CD4-positive, alpha-beta T cell treated with Interleukin-15 for 1 hour (primary cell): ENCODE data around the gene CYFIP1.

Source experiments
- DNase-seq: peaks from one replicate; pipeline ENCODE4 v3.0.0-alpha.2; 2020

CYFIP1 gene

GRCh38 chr15:22967084-22967770 is 12.9 kb downstream of the CYFIP1 start:
- no peak for DNase-seq

DNA sequence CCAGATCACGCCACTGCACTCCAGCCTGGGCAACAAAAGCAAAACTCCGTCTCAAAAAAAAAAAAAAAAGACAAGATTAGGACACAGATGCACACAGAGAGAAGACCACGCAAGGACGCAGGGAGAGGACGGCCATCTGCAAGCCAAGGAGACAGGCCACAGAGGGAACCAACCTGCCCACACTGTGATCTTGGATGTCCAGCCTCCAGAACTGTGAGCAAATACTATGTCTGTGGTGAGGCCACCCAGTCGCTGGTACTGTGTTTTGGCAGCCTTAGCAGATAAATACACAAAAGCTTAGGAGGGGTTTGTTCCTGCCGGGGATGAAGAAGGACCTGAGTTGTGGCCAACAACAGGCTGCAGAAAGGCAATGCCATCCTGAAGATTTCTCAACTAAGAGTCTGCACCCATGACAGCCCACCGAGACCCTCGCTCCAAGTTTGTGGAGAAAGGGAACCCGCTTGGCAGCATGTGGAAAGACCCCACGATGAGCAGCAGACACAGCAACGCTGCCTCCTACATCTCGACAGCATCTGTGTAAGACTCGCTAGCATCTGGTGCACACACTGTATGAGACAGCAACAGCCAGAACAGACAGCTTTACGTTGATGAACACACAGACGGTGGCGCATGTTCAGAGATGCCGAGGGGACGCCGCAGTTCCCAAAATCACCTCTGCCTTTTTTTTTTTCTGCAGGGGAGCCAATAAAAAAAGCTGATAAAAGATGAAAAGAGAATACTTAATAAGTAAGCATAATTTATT is 13.7 kb downstream of the CYFIP1 start:
- no peak for DNase-seq

DNA sequence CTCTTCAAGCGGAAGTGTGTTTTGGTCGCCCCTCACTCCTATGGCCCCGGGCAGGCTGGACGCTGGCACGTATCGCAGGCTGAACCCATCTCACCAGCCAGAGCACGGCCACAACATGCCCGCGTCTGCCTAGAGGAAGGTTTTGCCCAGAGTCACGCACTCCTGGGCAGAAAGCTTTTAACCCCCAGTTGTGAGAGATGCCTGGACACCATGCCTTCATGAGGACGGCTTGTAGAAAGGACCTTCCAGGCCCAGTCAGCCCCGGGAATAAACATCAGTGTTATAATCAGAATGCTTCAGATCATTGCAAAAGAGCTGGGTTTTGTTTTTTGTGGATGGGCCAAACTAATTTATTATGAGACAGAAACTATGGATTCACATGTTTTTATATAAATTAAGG is 16.5 kb downstream of the CYFIP1 start:
- no peak for DNase-seq

GRCh38 chr15:22962611-22963010 is 17.6 kb downstream of the CYFIP1 start:
- no peak for DNase-seq

DNA sequence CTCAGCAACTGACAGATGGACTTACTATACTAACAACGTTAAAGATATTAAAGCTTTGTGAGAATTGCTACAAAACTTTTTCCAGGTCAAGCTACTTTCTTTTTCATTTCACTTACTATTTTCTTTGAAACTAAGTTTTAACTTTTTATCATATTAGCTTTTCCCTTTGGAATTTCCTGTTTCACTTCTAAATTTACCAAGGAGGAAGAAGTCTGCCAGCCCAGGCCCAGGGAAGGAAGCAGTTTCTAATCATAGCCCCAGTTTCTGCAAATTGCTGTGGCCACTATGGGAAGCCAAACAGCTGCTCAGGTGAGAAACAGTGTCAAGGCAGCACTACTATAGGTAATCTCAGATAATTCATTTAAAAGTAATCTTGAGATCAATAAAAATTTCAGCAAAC is 18.4 kb downstream of the CYFIP1 start:
- DNase-seq, result no peak

DNA sequence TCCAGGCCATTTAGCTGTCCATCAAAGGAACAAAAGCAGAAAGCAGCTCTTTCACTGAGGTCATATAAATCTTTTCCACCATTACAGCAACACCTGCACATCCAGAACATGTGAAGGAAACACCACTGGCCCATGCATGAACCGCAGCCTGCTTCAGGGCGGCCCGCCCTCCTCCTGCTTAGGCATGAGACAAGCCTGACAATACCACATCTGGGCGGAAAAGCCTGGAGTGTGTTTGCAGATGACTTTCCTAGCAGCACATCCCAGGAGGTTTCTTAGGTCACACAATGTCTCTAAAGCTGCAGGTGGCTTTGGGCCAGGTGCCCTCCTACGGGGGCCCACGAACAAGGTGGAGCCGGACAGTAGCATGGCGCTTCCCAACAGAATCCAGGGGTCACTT is 19.6 kb downstream of the CYFIP1 start:
- DNase-seq, result no peak

DNA sequence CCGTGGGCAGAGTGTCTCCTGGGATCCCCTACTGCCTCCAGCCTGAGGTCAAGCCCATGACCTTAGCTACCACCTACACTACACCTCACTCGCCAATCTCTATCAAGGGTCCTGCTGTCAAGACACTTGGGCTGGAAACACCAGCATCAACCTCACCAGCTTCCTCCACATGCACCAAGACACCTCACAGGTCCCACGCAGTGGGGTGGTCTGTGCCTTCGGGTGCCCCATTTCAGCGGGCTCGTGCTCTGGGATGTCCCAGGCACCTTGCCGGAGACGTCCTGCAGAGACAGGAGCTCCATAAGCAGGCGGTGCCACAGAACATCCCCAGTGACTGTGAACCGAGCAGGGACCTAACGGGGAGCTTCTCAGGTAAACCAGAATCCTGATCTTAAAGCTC is 20.0 kb downstream of the CYFIP1 start:
- no peak for DNase-seq

- DNase-seq, result no peak
Measured at GRCh38 chr15:22959321-22960101, 20.7 kb downstream of the CYFIP1 start.

- no peak for DNase-seq
Measured at GRCh38 chr15:22958487-22959280, 21.5 kb downstream of the CYFIP1 start.

DNA sequence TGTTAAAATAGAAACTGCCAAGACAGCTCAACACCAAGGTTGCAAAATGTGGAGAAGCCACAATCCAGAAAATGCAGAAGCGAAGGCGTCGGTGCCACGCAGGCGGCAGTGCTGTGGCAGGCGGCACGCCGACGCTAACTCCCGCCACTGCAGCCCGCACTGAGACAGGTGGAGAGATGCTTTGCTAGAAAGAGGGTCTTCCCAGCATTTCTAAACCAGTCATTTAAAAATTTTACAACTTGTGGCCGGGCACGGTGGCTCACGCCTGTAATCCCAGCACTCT is 23.2 kb downstream of the CYFIP1 start:
- no peak for DNase-seq

GRCh38 chr15:22956257-22956977 is 23.8 kb downstream of the CYFIP1 start:
- DNase-seq, result no peak

GRCh38 chr15:22955544-22956119 is 24.5 kb downstream of the CYFIP1 start:
- DNase-seq, result no peak

- DNase-seq, result no peak
Measured at GRCh38 chr15:22954798-22955543, 25.2 kb downstream of the CYFIP1 start.

GRCh38 chr15:22954326-22954725 is 25.8 kb downstream of the CYFIP1 start:
- DNase-seq, result no peak

DNA sequence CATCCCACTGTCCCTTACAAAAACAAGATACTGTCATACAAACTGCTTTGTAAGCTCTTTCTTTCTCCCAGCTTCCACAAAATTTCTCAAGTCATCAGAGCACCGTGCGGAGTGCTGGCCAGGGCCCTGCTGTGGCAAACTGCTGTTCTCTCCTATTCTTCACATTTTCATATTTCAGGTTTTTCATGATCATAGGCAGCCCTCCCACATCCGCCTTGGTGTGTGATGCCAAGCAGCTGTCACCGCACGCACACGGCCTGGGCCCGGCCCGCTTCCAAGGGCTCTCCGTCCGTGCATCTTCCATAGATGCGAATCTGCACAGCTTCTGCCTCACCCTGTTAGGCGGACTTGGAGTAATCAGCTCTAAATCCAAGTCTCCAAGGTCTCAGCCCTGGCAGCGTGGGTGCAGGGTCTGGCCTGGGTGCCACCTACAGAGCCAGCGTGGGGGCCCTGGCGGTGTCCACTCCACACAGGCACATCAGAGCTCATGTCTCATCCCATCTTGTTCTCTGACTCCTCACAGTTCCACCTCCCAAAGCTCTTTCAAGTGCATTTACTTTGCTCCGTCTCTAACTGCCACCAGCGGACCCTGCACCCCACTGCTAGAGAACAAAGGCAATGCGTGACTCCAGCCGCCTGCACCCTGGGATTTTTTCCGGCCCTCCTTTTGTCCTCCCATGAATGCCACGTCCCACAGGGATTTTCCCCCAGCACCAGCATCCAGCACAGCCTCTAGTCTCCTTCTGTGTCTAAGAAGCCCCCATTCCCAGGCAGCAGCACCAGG is 27.2 kb downstream of the CYFIP1 start:
- no peak for DNase-seq

- no peak for DNase-seq
Measured at GRCh38 chr15:22951381-22952280, 28.5 kb downstream of the CYFIP1 start.

DNA sequence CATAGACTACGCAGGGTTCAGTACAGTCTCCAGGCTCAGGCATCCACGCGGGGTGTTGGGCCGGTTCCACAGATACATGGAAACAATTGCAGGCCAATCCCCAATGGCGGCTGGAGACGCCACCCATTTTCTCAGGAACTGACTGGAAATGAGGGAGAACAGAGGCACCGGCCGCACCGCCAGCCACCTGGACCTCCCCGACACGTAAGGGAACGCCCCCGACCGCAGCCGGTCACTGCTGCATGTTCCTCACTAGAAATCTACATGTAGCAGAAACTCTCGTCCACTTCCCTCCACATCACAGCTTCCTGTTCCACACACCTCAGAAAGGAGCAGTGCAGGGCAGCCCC is 29.2 kb downstream of the CYFIP1 start:
- DNase-seq, result no peak

DNA sequence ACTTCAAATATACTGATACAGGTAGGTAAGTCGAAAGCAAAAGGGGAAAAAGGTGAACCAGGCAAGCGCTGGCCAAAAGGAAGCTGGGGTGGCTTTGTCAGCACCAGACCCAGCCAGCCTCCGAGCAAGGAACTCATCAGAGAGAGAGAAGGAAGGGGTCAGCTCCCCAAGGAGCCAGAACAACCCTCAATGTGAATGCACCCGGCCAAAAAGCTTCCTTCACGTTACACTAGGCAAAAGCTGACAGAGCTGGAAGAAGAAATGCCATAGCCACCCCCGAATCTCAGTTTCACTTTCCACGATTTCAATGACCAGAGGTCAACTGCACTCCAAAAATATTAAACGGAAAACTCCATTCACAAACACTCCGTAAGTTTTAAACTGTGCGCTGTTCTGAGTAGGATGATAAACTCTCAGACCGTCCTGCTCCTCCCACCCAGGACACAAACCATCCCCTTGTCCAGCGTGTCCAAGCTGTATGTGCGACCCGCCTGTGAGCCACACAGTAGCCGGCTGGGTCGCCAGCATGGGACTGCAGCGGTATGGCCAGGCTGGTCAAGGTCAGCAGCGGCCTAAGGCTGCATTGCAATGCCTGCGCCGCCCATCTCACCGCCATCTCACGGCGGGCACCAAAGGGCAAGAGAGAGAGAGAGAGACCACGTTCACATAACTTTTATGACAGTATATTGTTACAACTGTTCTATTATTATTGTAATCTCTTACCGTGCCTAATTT is 29.7 kb downstream of the CYFIP1 start:
- DNase-seq, result no peak

DNA sequence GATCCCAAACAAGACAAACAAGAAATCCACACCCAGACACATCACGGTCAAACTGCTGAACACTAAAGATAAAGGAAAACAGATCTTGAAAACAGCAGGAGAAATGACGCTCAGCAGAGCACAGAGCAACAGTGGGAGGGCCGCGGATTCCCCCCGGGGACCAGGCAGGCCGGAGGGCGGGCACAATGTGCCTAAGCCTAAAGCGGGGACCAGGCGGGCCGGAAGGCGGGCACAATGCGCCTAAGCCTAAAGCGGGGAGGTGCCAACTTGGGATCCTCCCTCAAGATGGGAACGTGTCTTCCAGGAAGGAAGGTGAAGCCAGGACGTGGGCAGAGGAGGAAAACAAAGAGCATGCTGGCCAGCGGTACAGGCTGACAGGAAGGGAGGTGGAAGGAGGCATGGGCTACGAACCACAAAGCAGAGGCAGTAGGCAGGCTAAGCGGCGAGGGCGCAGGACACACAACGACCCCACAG is 31.1 kb downstream of the CYFIP1 start:
- DNase-seq, result no peak
